AML-193 (cell line): ENCODE results near the gene CDH4.

Source experiments
- DNase-seq, 2 experiments: peaks; one replicate each; lab custom pipeline; 2025; lab: John Stamatoyannopoulos, UW

CDH4 gene

GRCh38 chr20:61356196-61356595 lies 104.1 kb downstream of the CDH4 start:
- no peak for DNase-seq

DNA sequence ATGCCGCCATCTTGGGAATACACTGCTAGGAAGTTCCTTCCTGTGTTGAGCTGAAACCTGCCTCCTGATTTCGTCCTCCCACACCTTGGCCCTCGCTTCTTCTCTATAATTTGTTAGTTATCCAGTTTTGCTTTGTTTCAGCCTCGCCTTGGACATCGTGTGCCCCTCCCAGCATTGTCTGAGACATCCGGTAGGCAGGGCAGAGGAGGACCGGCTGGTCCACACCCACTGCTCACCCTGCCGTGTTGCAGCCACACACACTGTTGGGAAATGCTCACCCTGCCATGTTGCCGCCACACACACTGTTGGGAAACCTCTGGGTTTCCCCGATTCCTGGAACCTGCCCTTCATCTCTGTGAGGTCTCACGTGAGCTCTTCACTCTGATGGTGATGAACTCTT lies 105.1 kb downstream of the CDH4 start:
- no peak for DNase-seq

- DNase-seq = no peak
These were observed 107.2 kb downstream of the CDH4 start for GRCh38 chr20:61359254-61359653.

- no peak for DNase-seq
These were observed 108.2 kb downstream of the CDH4 start for GRCh38 chr20:61360296-61360695.

- no peak for DNase-seq
These were observed 108.9 kb downstream of the CDH4 start for GRCh38 chr20:61360940-61361339.

- DNase-seq = no peak
These were observed 109.4 kb downstream of the CDH4 start for GRCh38 chr20:61361501-61361900.

DNA sequence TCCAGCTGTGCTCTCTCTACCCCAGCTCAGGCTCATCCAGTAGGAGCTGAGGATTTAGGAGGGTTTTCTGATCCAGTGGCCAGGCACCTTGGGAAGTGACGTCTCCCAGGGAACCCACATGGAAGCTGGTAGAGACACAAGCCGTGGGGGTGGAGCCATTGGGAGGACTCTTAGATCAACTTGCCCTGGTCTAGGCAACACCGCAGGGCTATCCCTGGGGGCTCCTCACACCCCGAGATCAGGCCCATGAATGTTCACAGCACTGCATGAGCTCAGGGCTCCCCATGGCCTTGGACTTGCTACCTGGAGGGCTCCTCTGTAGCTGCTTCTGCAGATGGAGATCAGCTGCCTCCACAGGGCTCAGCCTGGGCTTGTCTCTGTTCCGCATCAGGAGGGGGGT lies 112.1 kb downstream of the CDH4 start:
- no peak for DNase-seq

DNA sequence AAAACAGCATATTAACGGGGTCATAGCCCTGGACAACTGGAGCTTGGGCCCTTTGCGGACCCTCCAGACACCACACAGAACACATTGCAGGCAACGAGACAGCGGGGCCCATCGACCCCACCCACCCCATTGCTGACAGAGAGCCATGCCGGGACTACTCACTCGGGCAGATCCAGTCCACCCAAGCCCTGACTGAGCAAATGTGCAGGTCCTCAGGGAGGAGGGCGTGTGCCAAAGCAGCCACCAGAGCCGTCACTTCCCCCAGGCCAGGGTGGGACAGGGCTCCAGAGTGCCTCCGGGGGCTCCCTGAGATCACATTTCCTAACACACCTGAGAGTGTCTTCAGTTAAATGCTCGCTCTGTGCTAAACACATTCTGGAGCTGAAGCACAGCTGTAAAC lies 114.9 kb downstream of the CDH4 start:
- DNase-seq = no peak

- no peak for DNase-seq
These were observed 117.9 kb downstream of the CDH4 start for GRCh38 chr20:61369731-61370520.

GRCh38 chr20:61370841-61371303 lies 118.8 kb downstream of the CDH4 start:
- DNase-seq = no peak

- DNase-seq = no peak
These were observed 119.6 kb downstream of the CDH4 start for GRCh38 chr20:61371501-61372136.

- DNase-seq = no peak
These were observed 120.3 kb downstream of the CDH4 start for GRCh38 chr20:61372137-61373054.

- DNase-seq = no peak
These were observed 121.0 kb downstream of the CDH4 start for GRCh38 chr20:61373055-61373399.

DNA sequence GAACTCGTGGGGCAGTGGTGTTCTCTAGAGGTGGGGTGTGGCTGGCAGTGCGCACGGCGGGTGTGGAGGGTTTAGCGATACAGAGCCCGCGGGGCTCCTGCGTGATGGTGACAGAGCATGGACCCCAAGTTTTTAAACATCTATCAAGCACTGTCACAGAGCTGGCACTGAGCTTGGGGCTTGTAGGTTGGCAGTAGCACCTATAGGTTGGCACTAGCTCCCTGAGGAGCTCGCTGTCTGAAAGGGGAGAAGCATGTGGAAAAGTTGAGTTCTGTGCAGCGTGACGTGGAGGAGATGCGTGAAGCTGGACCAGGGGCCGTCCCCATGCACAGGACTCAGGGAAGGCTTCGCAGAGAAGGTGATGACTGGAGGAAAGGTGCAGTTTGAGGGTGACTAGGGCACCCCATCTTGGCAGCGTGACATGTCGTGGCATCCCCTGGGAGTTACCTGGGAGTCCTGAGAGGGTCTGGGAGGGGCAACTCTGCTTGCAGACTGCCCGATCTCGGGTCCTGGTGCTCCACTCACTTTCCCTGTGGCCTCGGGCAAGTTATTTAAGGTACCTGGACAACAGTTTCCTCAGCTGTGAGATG lies 122.0 kb downstream of the CDH4 start:
- DNase-seq = no peak

DNA sequence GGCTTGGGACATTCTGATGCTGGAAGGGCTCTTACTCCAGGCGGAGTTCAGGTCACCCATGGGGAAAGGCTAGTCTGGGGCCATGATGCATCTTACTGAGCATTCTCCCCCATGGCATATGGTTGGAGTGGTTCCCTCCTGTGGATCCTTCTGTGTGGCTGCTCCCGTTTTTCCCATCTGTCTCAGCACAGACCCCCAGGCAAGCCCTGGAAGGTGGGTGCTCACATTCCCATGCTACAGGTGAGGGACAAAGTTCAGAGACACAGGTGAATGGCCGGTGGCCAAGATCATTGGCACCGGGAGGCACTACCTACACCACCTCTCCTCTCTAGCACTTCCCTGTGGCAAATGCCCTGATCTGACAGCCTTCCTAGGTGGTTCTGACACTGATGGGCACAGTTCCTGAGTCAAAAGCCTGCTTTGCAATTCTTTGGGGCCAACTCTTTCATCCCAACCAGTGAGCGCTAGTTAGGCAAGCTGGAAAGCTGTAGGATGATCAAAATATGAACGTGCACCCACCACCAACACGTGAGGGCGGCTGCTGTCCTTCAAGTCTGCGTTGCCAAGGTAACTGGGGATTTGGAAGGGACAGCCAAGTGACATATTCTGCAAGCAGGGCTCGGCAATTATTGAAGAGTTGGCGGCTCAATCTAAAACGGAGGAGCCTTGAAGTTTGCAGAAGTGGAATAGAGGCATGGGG lies 124.6 kb downstream of the CDH4 start:
- no peak for DNase-seq

- DNase-seq = no peak
These were observed 126.8 kb downstream of the CDH4 start for GRCh38 chr20:61378694-61379355.

- no peak for DNase-seq
These were observed 128.0 kb downstream of the CDH4 start for GRCh38 chr20:61379898-61380544.

GRCh38 chr20:61380545-61380915 lies 128.5 kb downstream of the CDH4 start:
- DNase-seq = no peak

DNA sequence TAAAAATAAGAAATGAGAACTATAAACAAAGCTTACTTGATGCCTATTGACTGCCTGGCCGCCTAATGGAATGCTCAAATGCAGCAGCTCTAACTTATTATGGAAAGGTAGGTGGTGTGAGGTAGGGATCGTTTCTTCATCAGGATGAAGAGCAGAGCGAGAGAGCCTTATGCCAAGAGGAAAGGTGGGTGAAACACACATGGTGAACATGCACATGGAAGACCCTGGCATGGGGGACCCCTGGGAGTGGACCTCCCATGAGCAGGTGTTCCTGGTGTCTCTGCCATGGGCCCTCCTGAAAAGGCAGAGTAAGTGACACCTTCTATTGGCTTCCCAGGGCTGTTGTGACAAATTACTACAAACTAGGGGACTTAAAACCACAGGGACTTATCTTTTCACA lies 130.1 kb downstream of the CDH4 start:
- DNase-seq = no peak

GRCh38 chr20:61385296-61385695 lies 133.2 kb downstream of the CDH4 start:
- no peak for DNase-seq

DNA sequence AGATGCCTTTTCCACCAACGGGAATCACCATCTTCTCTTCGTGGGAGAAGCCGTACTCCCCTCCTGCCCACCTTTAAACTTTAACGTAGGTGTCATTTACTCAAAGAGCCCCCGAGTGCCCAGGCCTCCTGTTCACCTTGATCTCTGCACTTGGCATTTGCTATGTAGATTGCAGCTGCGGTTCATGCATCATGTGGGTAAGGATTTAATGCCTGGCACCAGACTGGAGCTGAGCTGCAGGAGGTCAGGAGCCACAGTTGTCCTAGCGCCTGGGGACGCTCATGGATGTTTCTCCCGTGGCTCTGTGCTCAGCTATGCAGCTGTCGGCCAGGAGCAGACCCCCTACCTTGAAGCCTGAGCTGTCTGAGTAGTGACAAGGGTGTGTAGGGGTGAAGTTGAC lies 133.7 kb downstream of the CDH4 start:
- no peak for DNase-seq
